ENCODE measurements around the gene SOX13. TPM values are rescaled to one million over a fixed set of nuclear protein-coding genes. Genes with fewer than 3 reads are reported as not detected.

The SOX13 gene
- total and polyA plus RNA-seq, 7 experiments from 2014 or later: 0.24 to 10.1 (median 0.85) TPM; not detected in 2

- Histone ChIP-seq H3K27me3 (ENCODE audit: control insufficient read depth in 2 of 2, insufficient read depth in 2 of 2, low read length in 2 of 2) (peaks cover 0 to 5% of the 10 kb centered on the region in 2 donors), H3K27ac (ENCODE audit: low read depth, low read length) (no peak overlapping the region), H3K4me3 (ENCODE audit: low read length) (peak overlapping the region; percentile 55), H3K4me1 (ENCODE audit: control insufficient read depth in 2 of 2, insufficient read depth in 2 of 2, low read length in 2 of 2) (peaks cover 0 to 4% of the 10 kb centered on the region in 2 donors), H3K9me3 (ENCODE audit: control insufficient read depth in 2 of 3, low read length in 3 of 3) (no peaks in the 10 kb centered on the region), H3K36me3 (ENCODE audit: control insufficient read depth in 2 of 3, insufficient read depth in 3 of 3, low read length in 3 of 3) (no peaks in the 10 kb centered on the region)
- DNase-seq: no peak
- H3K9me3 Mint-ChIP-seq: peaks cover 0 to 3% (median 0%) of the 10 kb centered on the region in 11 donors
- intact Hi-C loops (cut with micrococcal nuclease): no loop called here
- H3K36me3 Mint-ChIP-seq: peaks cover 0 to 2% (median 0%) of the 10 kb centered on the region in 5 donors
- H3K27me3 Mint-ChIP-seq: peaks cover 48 to 90% (median 61%) of the 10 kb centered on the region in 5 donors
- CTCF ChIA-PET: no interaction called here
- H3K4me3 Mint-ChIP-seq: peak overlapping the region in 9 of 10 donors; percentile 49 to 85 (median 75)
- no peak overlapping the region for H3K27ac Mint-ChIP-seq
- POLR2A ChIA-PET: no interaction called here
- peak; percentile 36 for ATAC-seq
- H3K4me1 Mint-ChIP-seq: peaks cover 0 to 28% (median 22%) of the 10 kb centered on the region in 7 donors
These were observed 940 bp downstream of the SOX13 start for GRCh38 chr1:204073837-204074273.

GRCh38 chr1:204074274-204075138 lies 1.6 kb downstream of the SOX13 start:
- no peak for ATAC-seq
- peaks cover 0 to 2% (median 0%) of the 10 kb centered on the region in 5 donors for H3K36me3 Mint-ChIP-seq
- intact Hi-C loops (cut with micrococcal nuclease): no loop called here

GRCh38 chr1:204075139-204075521 lies 2.2 kb downstream of the SOX13 start:
- intact Hi-C loops (cut with micrococcal nuclease): no loop called here
- H3K9me3 ChIP-seq (ENCODE audit: control insufficient read depth in 2 of 3, low read length in 3 of 3): no peaks in the 10 kb centered on the region
- no peak for DNase-seq
- Mint-ChIP-seq H3K9me3 (peaks cover 0 to 3% (median 0%) of the 10 kb centered on the region in 11 donors), H3K4me3 (peak overlapping the region; percentile 42 to 85 (median 55)), H3K36me3 (peaks cover 0 to 2% (median 0%) of the 10 kb centered on the region in 5 donors), H3K27ac (no peak overlapping the region), H3K27me3 (peaks cover 40 to 80% (median 49%) of the 10 kb centered on the region in 5 donors), H3K4me1 (peaks cover 0 to 28% (median 22%) of the 10 kb centered on the region in 7 donors)
- no peaks in the 10 kb centered on the region for H3K36me3 ChIP-seq (ENCODE audit: control insufficient read depth in 2 of 3, insufficient read depth in 3 of 3, low read length in 3 of 3)
- POLR2A ChIA-PET: no interaction called here
- H3K27me3 ChIP-seq (ENCODE audit: control insufficient read depth in 2 of 2, insufficient read depth in 2 of 2, low read length in 2 of 2): peaks cover 0 to 5% of the 10 kb centered on the region in 2 donors
- peaks cover 0 to 4% of the 10 kb centered on the region in 2 donors for H3K4me1 ChIP-seq (ENCODE audit: control insufficient read depth in 2 of 2, insufficient read depth in 2 of 2, low read length in 2 of 2)
- peak overlapping the region; percentile 15 for H3K4me3 ChIP-seq (ENCODE audit: low read length)
- CTCF ChIA-PET: no interaction called here
- no peak for ATAC-seq
- no peak overlapping the region for H3K27ac ChIP-seq (ENCODE audit: low read depth, low read length)

More at GRCh38 chr1:204074274-204075138, 1.6 kb downstream of the SOX13 start:
- H3K4me1 Mint-ChIP-seq: peaks cover 0 to 28% (median 22%) of the 10 kb centered on the region in 7 donors
- ChIA-PET CTCF (no interaction called here), POLR2A (no interaction called here)
- H3K4me3 ChIP-seq (ENCODE audit: low read length): peak overlapping the region; percentile 55
- no peaks in the 10 kb centered on the region for H3K9me3 ChIP-seq (ENCODE audit: control insufficient read depth in 2 of 3, low read length in 3 of 3)
- H3K4me3 Mint-ChIP-seq: peak overlapping the region; percentile 33 to 85 (median 69)
- no peaks in the 10 kb centered on the region for H3K36me3 ChIP-seq (ENCODE audit: control insufficient read depth in 2 of 3, insufficient read depth in 3 of 3, low read length in 3 of 3)
- no peak overlapping the region for H3K27ac ChIP-seq (ENCODE audit: low read depth, low read length)
- peaks cover 0 to 5% of the 10 kb centered on the region in 2 donors for H3K27me3 ChIP-seq (ENCODE audit: control insufficient read depth in 2 of 2, insufficient read depth in 2 of 2, low read length in 2 of 2)
- peaks cover 45 to 84% (median 55%) of the 10 kb centered on the region in 5 donors for H3K27me3 Mint-ChIP-seq
- no peak overlapping the region for H3K27ac Mint-ChIP-seq
- no peak for DNase-seq
- H3K4me1 ChIP-seq (ENCODE audit: control insufficient read depth in 2 of 2, insufficient read depth in 2 of 2, low read length in 2 of 2): peaks cover 0 to 4% of the 10 kb centered on the region in 2 donors
- peaks cover 0 to 3% (median 0%) of the 10 kb centered on the region in 11 donors for H3K9me3 Mint-ChIP-seq

- Mint-ChIP-seq H3K4me3 (peak overlapping the region in 8 of 10 donors; percentile 25 to 84 (median 56)), H3K27ac (no peak overlapping the region)
These were observed 3.3 kb downstream of the SOX13 start for GRCh38 chr1:204075890-204076846.

GRCh38 chr1:204076891-204077290 lies 4.0 kb downstream of the SOX13 start:
- peaks cover 0 to 4% of the 10 kb centered on the region in 2 donors for H3K4me1 ChIP-seq (ENCODE audit: control insufficient read depth in 2 of 2, insufficient read depth in 2 of 2, low read length in 2 of 2)
- Mint-ChIP-seq H3K27me3 (peaks cover 28 to 66% (median 43%) of the 10 kb centered on the region in 5 donors), H3K4me3 (no peak overlapping the region), H3K9me3 (peaks cover 0 to 3% (median 0%) of the 10 kb centered on the region in 11 donors), H3K27ac (no peak overlapping the region), H3K4me1 (peaks cover 0 to 28% (median 22%) of the 10 kb centered on the region in 7 donors), H3K36me3 (peaks cover 0 to 2% (median 0%) of the 10 kb centered on the region in 5 donors)
- ChIA-PET CTCF (interaction anchor here (0.6 kb wide), 1 partner anchor 13 kb away, joined by 4 read pairs; no protein-coding TSS in a partner anchor), POLR2A (no interaction called here)
- intact Hi-C loops (cut with micrococcal nuclease): no loop called here
- H3K4me3 ChIP-seq (ENCODE audit: low read length): no peak overlapping the region
- H3K9me3 ChIP-seq (ENCODE audit: control insufficient read depth in 2 of 3, low read length in 3 of 3): no peaks in the 10 kb centered on the region
- ATAC-seq (no peak), DNase-seq (no peak)
- H3K36me3 ChIP-seq (ENCODE audit: control insufficient read depth in 2 of 3, insufficient read depth in 3 of 3, low read length in 3 of 3): no peaks in the 10 kb centered on the region
- no peak overlapping the region for H3K27ac ChIP-seq (ENCODE audit: low read depth, low read length)
- peaks cover 0 to 5% of the 10 kb centered on the region in 2 donors for H3K27me3 ChIP-seq (ENCODE audit: control insufficient read depth in 2 of 2, insufficient read depth in 2 of 2, low read length in 2 of 2)

More at GRCh38 chr1:204075890-204076846, 3.3 kb downstream of the SOX13 start:
- ChIA-PET POLR2A (no interaction called here), CTCF (no interaction called here)
- peaks cover 0 to 2% (median 0%) of the 10 kb centered on the region in 5 donors for H3K36me3 Mint-ChIP-seq
- H3K9me3 Mint-ChIP-seq: peaks cover 0 to 3% (median 0%) of the 10 kb centered on the region in 11 donors
- intact Hi-C loops (cut with micrococcal nuclease): no loop called here
- Histone ChIP-seq H3K4me1 (ENCODE audit: control insufficient read depth in 2 of 2, insufficient read depth in 2 of 2, low read length in 2 of 2) (peaks cover 0 to 4% of the 10 kb centered on the region in 2 donors), H3K9me3 (ENCODE audit: control insufficient read depth in 2 of 3, low read length in 3 of 3) (no peaks in the 10 kb centered on the region), H3K4me3 (ENCODE audit: low read length) (no peak overlapping the region), H3K27ac (ENCODE audit: low read depth, low read length) (no peak overlapping the region), H3K27me3 (ENCODE audit: control insufficient read depth in 2 of 2, insufficient read depth in 2 of 2, low read length in 2 of 2) (peaks cover 0 to 5% of the 10 kb centered on the region in 2 donors), H3K36me3 (ENCODE audit: control insufficient read depth in 2 of 3, insufficient read depth in 3 of 3, low read length in 3 of 3) (no peaks in the 10 kb centered on the region)
- H3K4me1 Mint-ChIP-seq: peaks cover 0 to 28% (median 22%) of the 10 kb centered on the region in 7 donors
- DNase-seq: no peak
- ATAC-seq: no peak
- peaks cover 36 to 73% (median 47%) of the 10 kb centered on the region in 5 donors for H3K27me3 Mint-ChIP-seq
